ENCODE results near the gene ADNP2.

Gene ADNP2

GRCh38 chr18:80188643-80189530, 79.8 kb downstream of the ADNP2 start:
- no peak overlapping the region for H2AFZ ChIP-seq (ENCODE audit: low read depth, low read length)
- H3K4me2 ChIP-seq (ENCODE audit: low read length) = no peak overlapping the region
- H3K79me2 ChIP-seq (ENCODE audit: low read length) = no peaks in the 10 kb centered on the region
- H3K4me1 ChIP-seq (ENCODE audit: low read length) = peaks cover 22% of the 10 kb centered on the region
- H3K4me3 ChIP-seq (ENCODE audit: low read length) = no peak overlapping the region
- TF ChIP-seq CTCF (IDR thresholded peaks at IDR 0.05; ENCODE audit: low read depth, low read length) = no peak
- no peak for TF ChIP-seq EZH2phosphoT487 (IDR thresholded peaks at IDR 0.05; ENCODE audit: low read depth)
- H3K27me3 ChIP-seq (ENCODE audit: low read depth, low read length) = peaks cover 66% of the 10 kb centered on the region
- H3K9ac ChIP-seq (ENCODE audit: low read length) = no peak overlapping the region
- no peak overlapping the region for H3K27ac ChIP-seq (ENCODE audit: low read length)
- peaks cover 26% of the 10 kb centered on the region; the same call in 1 of the 2 replicates for H4K20me1 ChIP-seq (ENCODE audit: insufficient read depth, low read length)
- peaks cover 6% of the 10 kb centered on the region for H3K36me3 ChIP-seq (replicated peaks; ENCODE audit: low read depth, low read length)
- 0 out of 2 replicates have a peak, but pooled peaks cover 7% of the 10 kb centered on the region for H3K9me3 ChIP-seq (ENCODE audit: insufficient read depth, low read length)

GRCh38 chr18:80189531-80189865, 80.4 kb downstream of the ADNP2 start:
- H3K9me3 ChIP-seq (ENCODE audit: insufficient read depth, low read length) = 0 out of 2 replicates have a peak, but pooled peaks cover 7% of the 10 kb centered on the region
- no peak overlapping the region for H3K9ac ChIP-seq (ENCODE audit: low read length)
- H4K20me1 ChIP-seq (ENCODE audit: insufficient read depth, low read length) = peaks cover 26% of the 10 kb centered on the region; the same call in 1 of the 2 replicates
- no peak overlapping the region for H3K27ac ChIP-seq (ENCODE audit: low read length)
- TF ChIP-seq CTCF (IDR thresholded peaks at IDR 0.05; ENCODE audit: low read depth, low read length) (no peak), EZH2phosphoT487 (IDR thresholded peaks at IDR 0.05; ENCODE audit: low read depth) (no peak)
- H3K79me2 ChIP-seq (ENCODE audit: low read length) = no peaks in the 10 kb centered on the region
- H3K27me3 ChIP-seq (ENCODE audit: low read depth, low read length) = peaks cover 66% of the 10 kb centered on the region
- H2AFZ ChIP-seq (ENCODE audit: low read depth, low read length) = no peak overlapping the region
- H3K4me1 ChIP-seq (ENCODE audit: low read length) = peaks cover 22% of the 10 kb centered on the region
- H3K36me3 ChIP-seq (replicated peaks; ENCODE audit: low read depth, low read length) = peaks cover 6% of the 10 kb centered on the region
- H3K4me3 ChIP-seq (ENCODE audit: low read length) = no peak overlapping the region
- H3K4me2 ChIP-seq (ENCODE audit: low read length) = no peak overlapping the region
